ENCODE data around the gene STXBP1. TPM values are rescaled to one million over a fixed set of nuclear protein-coding genes. Genes with fewer than 3 reads are reported as not detected.

STXBP1 gene
- total and polyA plus RNA-seq, 7 donors = 3.7 to 97.2 (median 32.3) TPM

GRCh38 chr9:127728808-127729207, 116.7 kb downstream of the STXBP1 start:
- H3K9me3 ChIP-seq = no peaks in the 10 kb centered on the region
- 91 to 93% methylated on average over 8 of the region's 8 CpGs for WGBS, 2 donors
- H3K36me3 ChIP-seq = peaks cover 0 to 17% (median 4%) of the 10 kb centered on the region in 4 donors
- TF ChIP-seq CTCF (IDR thresholded peaks at IDR 0.05) (no peak), EP300 (IDR thresholded peaks at IDR 0.05) (no peak), POLR2AphosphoS5 (IDR thresholded peaks at IDR 0.05) (no peak), POLR2A (IDR thresholded peaks at IDR 0.05) (no peak)
- no peak overlapping the region for H3K27ac ChIP-seq
- no peak overlapping the region for H3K4me3 ChIP-seq
- no peak for DNase-seq
- intact Hi-C loops (cut with DNase I) = no loop called here
- H3K4me1 ChIP-seq = peaks cover 0 to 22% (median 14%) of the 10 kb centered on the region in 4 donors
- peaks cover 0 to 6% (median 0%) of the 10 kb centered on the region in 3 donors for H3K27me3 ChIP-seq

- no peaks in the 10 kb centered on the region for H3K9me3 ChIP-seq
- H3K4me1 ChIP-seq = peaks cover 0 to 23% (median 15%) of the 10 kb centered on the region in 4 donors
- no peak for DNase-seq
- TF ChIP-seq POLR2AphosphoS5 (IDR thresholded peaks at IDR 0.05) = no peak
- no peak for TF ChIP-seq CTCF (IDR thresholded peaks at IDR 0.05)
- TF ChIP-seq POLR2A (IDR thresholded peaks at IDR 0.05) = no peak
- TF ChIP-seq EP300 (IDR thresholded peaks at IDR 0.05) = no peak
- intact Hi-C loops (cut with DNase I) = loop anchor here (5.0 kb wide), 2 partner anchors 117 to 227 kb away; partner anchors contain the start of gene STXBP1
- no peak overlapping the region for H3K27ac ChIP-seq
- H3K4me3 ChIP-seq = no peak overlapping the region
- H3K27me3 ChIP-seq = peaks cover 0 to 3% (median 0%) of the 10 kb centered on the region in 3 donors
- H3K36me3 ChIP-seq = peaks cover 0 to 17% (median 4%) of the 10 kb centered on the region in 4 donors
- WGBS, 2 donors = 90% methylated on average over 18 of the region's 18 CpGs
Observed at GRCh38 chr9:127729522-127730256, 117.6 kb downstream of the STXBP1 start.

- TF ChIP-seq POLR2AphosphoS5 (IDR thresholded peaks at IDR 0.05) = no peak
- no peak for TF ChIP-seq EP300 (IDR thresholded peaks at IDR 0.05)
- no peak for TF ChIP-seq CTCF (IDR thresholded peaks at IDR 0.05)
- TF ChIP-seq POLR2A (IDR thresholded peaks at IDR 0.05) = no peak
- WGBS, 2 donors = 91 to 92% methylated on average over 9 of the region's 9 CpGs
- intact Hi-C loops (cut with DNase I) = loop anchor here (5.0 kb wide), 2 partner anchors 118 to 228 kb away; partner anchors contain the start of gene STXBP1
Observed at GRCh38 chr9:127730262-127730661, 118.2 kb downstream of the STXBP1 start.

GRCh38 chr9:127730799-127731410, 118.8 kb downstream of the STXBP1 start:
- no peak for TF ChIP-seq POLR2A (IDR thresholded peaks at IDR 0.05)
- no peak overlapping the region for H3K27ac ChIP-seq
- intact Hi-C loops (cut with DNase I) = loop anchor here (5.0 kb wide), 2 partner anchors 119 to 229 kb away; partner anchors contain the start of gene STXBP1
- H3K4me3 ChIP-seq = no peak overlapping the region
- H3K9me3 ChIP-seq = no peaks in the 10 kb centered on the region
- peaks cover 0 to 17% (median 4%) of the 10 kb centered on the region in 4 donors for H3K36me3 ChIP-seq
- WGBS, 2 donors = 90% methylated on average over 9 of the region's 9 CpGs
- H3K27me3 ChIP-seq = no peaks in the 10 kb centered on the region
- peaks cover 0 to 27% (median 16%) of the 10 kb centered on the region in 4 donors for H3K4me1 ChIP-seq
- no peak for DNase-seq

More at GRCh38 chr9:127730262-127730661, 118.2 kb downstream of the STXBP1 start:
- Histone ChIP-seq H3K9me3 (no peaks in the 10 kb centered on the region), H3K27me3 (no peaks in the 10 kb centered on the region), H3K4me1 (peaks cover 0 to 22% (median 13%) of the 10 kb centered on the region in 4 donors), H3K4me3 (no peak overlapping the region), H3K36me3 (peaks cover 0 to 17% (median 4%) of the 10 kb centered on the region in 4 donors), H3K27ac (no peak overlapping the region)
- DNase-seq = no peak

- TF ChIP-seq POLR2AphosphoS5 (IDR thresholded peaks at IDR 0.05) (peak; percentile 13 to 80 (median 50)), POLR2A (IDR thresholded peaks at IDR 0.05) (no peak)
- Histone ChIP-seq H3K27me3 (no peaks in the 10 kb centered on the region), H3K4me1 (peaks cover 0 to 27% (median 16%) of the 10 kb centered on the region in 4 donors), H3K36me3 (peaks cover 0 to 17% (median 4%) of the 10 kb centered on the region in 4 donors), H3K9me3 (no peaks in the 10 kb centered on the region), H3K4me3 (no peak overlapping the region), H3K27ac (peak overlapping the region in 2 of 4 donors; percentile 13 to 19)
- intact Hi-C loops (cut with DNase I) = loop anchor here (5.0 kb wide), 2 partner anchors 120 to 230 kb away; partner anchors contain the start of gene STXBP1
- DNase-seq = peak; percentile 80
- WGBS, 2 donors = 87% methylated on average over 16 of the region's 16 CpGs
Observed at GRCh38 chr9:127731938-127732337, 119.9 kb downstream of the STXBP1 start.
